ENCODE results near the gene PFKM. TPM values are rescaled to one million over a fixed set of nuclear protein-coding genes. Genes with fewer than 3 reads are reported as not detected.

PFKM gene
- total RNA-seq, 2 experiments from 2014 or later: 20.6 to 22.7 TPM

- ChIA-PET CTCF (interaction anchor here (0.7 kb wide), 1 partner anchor 79 kb away, joined by 4 read pairs; no protein-coding TSS in a partner anchor), POLR2A (no interaction called here)
- Mint-ChIP-seq H3K36me3 (ENCODE audit: low read depth) (no peaks in the 10 kb centered on the region), H3K9me3 (ENCODE audit: insufficient read depth) (no peaks in the 10 kb centered on the region), H3K27ac (no peak overlapping the region), H3K4me1 (ENCODE audit: low read depth) (peaks cover 17% of the 10 kb centered on the region), H3K4me3 (no peak overlapping the region), H3K27me3 (ENCODE audit: low read depth) (peaks cover 68% of the 10 kb centered on the region)
- ATAC-seq: no peak
- DNase-seq: no peak
These were observed 61.8 kb downstream of the PFKM start for GRCh38 chr12:48180857-48181495.

DNA sequence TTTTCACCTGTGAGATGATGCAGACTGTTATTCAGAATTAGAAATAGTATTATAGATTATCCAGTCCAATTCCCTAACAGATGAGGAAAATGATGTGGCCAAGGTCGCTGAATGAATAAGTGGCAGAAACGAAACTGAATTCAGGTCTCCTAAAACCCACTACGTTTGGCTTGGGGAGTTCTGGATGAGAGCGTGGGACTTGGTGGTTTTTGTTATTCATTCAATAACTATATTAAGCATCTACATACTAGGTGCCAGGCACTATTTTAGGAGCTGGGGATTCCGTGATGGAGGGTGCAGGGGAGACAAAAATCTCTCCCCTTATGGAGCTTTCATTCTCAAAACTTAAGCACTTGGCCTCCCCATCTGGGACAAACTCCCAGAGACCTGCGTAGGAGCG is 63.5 kb downstream of the PFKM start:
- ChIA-PET POLR2A (interaction anchor here (0.8 to 1.2 kb wide), 6 partner anchors 15 to 168 kb away, joined by 3 to 8 read pairs (median 4); partner anchors contain the start of genes ASB8 and ZNF641), CTCF (interaction anchor here (0.6 to 5.9 kb wide), 26 partner anchors 8 to 437 kb away, joined by 3 to 79 read pairs (median 4); partner anchors contain the start of genes ASB8, PFKM, SENP1 and TMEM106C)
- ATAC-seq (peak; percentile 3), DNase-seq (no peak)
- Mint-ChIP-seq H3K4me3 (peak overlapping the region; percentile 89), H3K27ac (no peak overlapping the region), H3K36me3 (ENCODE audit: low read depth) (no peaks in the 10 kb centered on the region), H3K27me3 (ENCODE audit: low read depth) (peaks cover 71% of the 10 kb centered on the region), H3K9me3 (ENCODE audit: insufficient read depth) (no peaks in the 10 kb centered on the region), H3K4me1 (ENCODE audit: low read depth) (peaks cover 13% of the 10 kb centered on the region)

DNA sequence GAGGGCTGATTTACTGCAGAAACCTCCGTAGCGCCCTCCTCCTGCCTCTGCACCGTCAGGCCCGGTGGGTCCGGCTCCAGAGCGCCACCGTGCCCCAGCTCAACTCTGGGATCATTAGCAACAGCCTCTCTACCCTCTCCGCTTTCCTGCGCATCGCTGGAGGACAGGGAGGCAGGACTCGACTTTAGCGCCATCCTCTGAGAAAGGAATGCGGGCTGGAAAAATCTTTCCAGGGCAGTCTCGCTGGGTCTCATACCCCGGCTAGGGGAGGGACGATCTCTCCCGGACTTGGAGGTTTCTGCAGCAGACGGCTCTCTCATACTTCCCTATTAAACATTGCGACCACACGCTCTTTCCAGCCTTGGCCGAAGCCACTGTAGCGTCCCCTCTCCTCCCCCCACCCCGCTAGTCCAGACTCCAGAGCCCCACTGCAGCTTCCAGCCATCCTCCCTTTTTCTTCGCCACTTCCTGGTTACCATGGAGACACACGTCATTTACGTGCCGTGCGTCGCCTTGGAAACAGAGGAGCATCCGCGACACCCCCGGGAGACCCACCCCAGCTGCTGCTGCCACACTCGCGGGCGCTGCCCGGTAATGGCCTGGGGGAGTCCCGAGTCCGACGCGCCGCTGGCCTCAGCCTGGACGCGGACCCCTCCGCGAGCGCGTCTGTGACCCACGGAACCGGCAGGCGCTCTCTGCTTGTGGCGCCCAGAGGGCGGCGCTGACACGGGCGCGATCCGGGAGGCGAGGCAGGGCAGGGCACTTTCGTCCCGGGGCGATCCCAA is 64.1 kb downstream of the PFKM start, which contains the start of gene CCDC184:
Gene CCDC184 (plus strand): TSS at position 554 of the 785 bp plus-strand sequence. CDS start 479 bp downstream, outside the sequence.
- ChIA-PET CTCF (interaction anchor here (0.6 to 5.9 kb wide), 25 partner anchors 9 to 437 kb away, joined by 3 to 79 read pairs (median 4); partner anchors contain the start of genes ASB8, PFKM, SENP1 and TMEM106C), POLR2A (interaction anchor here (0.8 to 1.2 kb wide), 6 partner anchors 14 to 167 kb away, joined by 3 to 8 read pairs (median 4); partner anchors contain the start of genes ASB8 and ZNF641)
- H3K27ac Mint-ChIP-seq: peak within 1 kb of the TSS; percentile 41
- peaks cover 72% of the 10 kb centered on the region for H3K27me3 Mint-ChIP-seq (ENCODE audit: low read depth)
- H3K36me3 Mint-ChIP-seq (ENCODE audit: low read depth): no peaks in the 10 kb centered on the region
- peak within 1 kb of the TSS; percentile 89 for H3K4me3 Mint-ChIP-seq
- ATAC-seq: peak; percentile 78
- peaks cover 13% of the 10 kb centered on the region for H3K4me1 Mint-ChIP-seq (ENCODE audit: low read depth)
- peak; percentile 78 for DNase-seq
- no peaks in the 10 kb centered on the region for H3K9me3 Mint-ChIP-seq (ENCODE audit: insufficient read depth)

DNA sequence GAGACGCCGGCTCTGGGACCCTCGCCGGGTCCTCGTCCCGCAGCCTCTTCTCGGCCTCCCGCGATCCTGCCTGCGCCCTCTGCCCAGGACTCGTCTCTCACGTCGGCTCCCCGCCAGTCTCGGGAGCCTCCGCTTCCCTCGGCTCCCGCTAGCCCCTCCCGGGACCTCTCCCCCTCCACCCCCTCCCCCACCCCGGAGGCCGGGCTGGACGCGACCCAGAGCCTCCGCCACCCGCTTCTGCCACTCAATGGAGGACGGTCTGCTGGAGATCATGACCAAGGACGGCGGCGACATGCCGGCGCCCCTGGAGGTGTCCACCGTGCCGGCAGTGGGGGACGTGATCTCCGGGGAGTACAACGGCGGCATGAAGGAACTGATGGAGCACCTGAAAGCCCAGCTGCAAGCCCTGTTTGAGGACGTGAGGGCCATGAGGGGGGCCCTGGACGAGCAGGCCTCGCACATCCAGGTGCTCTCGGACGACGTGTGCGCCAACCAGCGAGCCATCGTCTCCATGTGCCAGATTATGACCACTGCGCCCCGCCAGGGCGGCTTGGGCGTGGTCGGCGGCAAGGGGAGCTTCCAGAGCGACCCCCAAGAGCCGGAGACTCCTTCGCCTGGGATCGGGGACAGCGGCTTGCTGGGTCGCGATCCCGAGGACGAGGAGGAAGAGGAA is 64.8 kb downstream of the PFKM start:
- peak; percentile 18 for ATAC-seq
- CTCF ChIA-PET: interaction anchor here (1.0 to 5.9 kb wide), 5 partner anchors 13 to 105 kb away, joined by 3 to 79 read pairs (median 11); no protein-coding TSS in a partner anchor
- peaks cover 13% of the 10 kb centered on the region for H3K4me1 Mint-ChIP-seq (ENCODE audit: low read depth)

DNA sequence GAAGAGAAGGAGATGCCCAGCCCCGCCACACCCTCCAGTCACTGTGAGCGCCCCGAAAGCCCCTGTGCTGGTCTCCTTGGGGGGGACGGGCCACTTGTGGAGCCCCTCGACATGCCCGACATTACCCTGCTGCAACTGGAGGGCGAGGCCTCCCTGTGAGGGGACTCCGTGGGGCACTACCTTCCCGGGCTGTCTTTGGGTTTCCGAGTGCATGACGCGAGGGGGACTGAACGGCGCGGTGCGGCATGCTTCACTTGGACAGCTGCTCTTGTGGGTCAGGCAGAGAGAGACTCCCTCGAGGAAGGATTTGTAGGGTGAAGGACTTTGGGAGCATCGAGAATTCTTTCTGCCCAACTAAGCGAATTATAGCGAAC is 65.4 kb downstream of the PFKM start:
- DNase-seq: no peak
- POLR2A ChIA-PET: no interaction called here
- Mint-ChIP-seq H3K4me1 (ENCODE audit: low read depth) (peaks cover 13% of the 10 kb centered on the region), H3K9me3 (ENCODE audit: insufficient read depth) (no peaks in the 10 kb centered on the region), H3K36me3 (ENCODE audit: low read depth) (no peaks in the 10 kb centered on the region), H3K27me3 (ENCODE audit: low read depth) (peaks cover 64% of the 10 kb centered on the region), H3K27ac (no peak overlapping the region), H3K4me3 (peak overlapping the region; percentile 61)
- CTCF ChIA-PET: interaction anchor here (2.4 to 5.9 kb wide), 2 partner anchors 15 to 19 kb away, joined by 18 to 79 read pairs; no protein-coding TSS in a partner anchor
- ATAC-seq: no peak

More for the DNA sequence above, 64.8 kb downstream of the PFKM start:
- H3K9me3 Mint-ChIP-seq (ENCODE audit: insufficient read depth): no peaks in the 10 kb centered on the region
- POLR2A ChIA-PET: interaction anchor here (1.1 kb wide), 1 partner anchor 75 kb away, joined by 4 read pairs; no protein-coding TSS in a partner anchor
- no peak overlapping the region for H3K27ac Mint-ChIP-seq
- peaks cover 69% of the 10 kb centered on the region for H3K27me3 Mint-ChIP-seq (ENCODE audit: low read depth)
- H3K36me3 Mint-ChIP-seq (ENCODE audit: low read depth): no peaks in the 10 kb centered on the region
- peak overlapping the region; percentile 61 for H3K4me3 Mint-ChIP-seq
- DNase-seq: no peak

GRCh38 chr12:48185181-48185919 is 66.2 kb downstream of the PFKM start:
- H3K27me3 Mint-ChIP-seq (ENCODE audit: low read depth): peaks cover 61% of the 10 kb centered on the region
- no peak for DNase-seq
- no peak overlapping the region for H3K27ac Mint-ChIP-seq
- CTCF ChIA-PET: interaction anchor here (1.3 to 5.9 kb wide), 3 partner anchors 11 to 28 kb away, joined by 3 to 79 read pairs (median 7); no protein-coding TSS in a partner anchor
- no peaks in the 10 kb centered on the region for H3K9me3 Mint-ChIP-seq (ENCODE audit: insufficient read depth)
- POLR2A ChIA-PET: no interaction called here
- no peak overlapping the region for H3K4me3 Mint-ChIP-seq
- ATAC-seq: no peak
- no peaks in the 10 kb centered on the region for H3K36me3 Mint-ChIP-seq (ENCODE audit: low read depth)
- peaks cover 13% of the 10 kb centered on the region for H3K4me1 Mint-ChIP-seq (ENCODE audit: low read depth)

DNA sequence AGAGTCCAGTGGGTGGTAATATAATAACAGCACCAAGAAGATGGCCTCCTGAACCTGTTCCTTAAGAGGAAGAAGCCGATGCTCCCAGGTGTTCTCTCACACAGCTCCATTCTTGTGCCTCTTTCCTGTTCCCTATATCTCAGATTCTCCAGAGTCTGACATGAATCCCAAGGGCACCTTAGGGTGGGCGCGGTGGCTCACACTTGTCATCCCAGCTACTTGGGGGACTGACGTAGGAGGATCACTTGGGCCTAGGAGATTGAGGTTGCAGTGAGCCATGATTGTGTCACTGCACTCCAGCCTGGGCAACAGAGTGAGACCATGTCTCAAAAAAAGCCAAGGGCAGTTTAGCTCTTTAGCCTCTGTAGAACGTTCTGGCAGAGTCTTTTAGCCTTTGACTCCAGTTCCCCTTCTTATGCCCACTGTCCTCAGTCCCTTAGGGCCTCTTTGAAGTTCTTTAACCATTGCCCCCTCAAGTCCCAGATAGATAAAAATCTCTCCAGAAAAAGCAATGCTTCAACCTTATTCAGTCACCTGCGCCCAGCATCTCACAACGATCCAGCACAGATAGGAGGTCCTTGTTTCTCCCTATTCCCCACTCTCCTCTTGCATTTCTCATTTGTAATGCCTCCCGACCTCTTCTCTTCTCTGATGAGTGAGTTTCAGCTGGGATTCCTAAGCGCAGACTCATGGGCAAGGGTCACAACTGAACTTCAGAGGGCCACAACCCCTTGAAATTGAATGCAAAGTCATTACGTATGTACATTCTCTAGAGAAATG is 68.9 kb downstream of the PFKM start:
- Mint-ChIP-seq H3K36me3 (ENCODE audit: low read depth) (no peaks in the 10 kb centered on the region), H3K9me3 (ENCODE audit: insufficient read depth) (no peaks in the 10 kb centered on the region), H3K4me1 (ENCODE audit: low read depth) (peaks cover 5% of the 10 kb centered on the region), H3K27ac (no peak overlapping the region), H3K27me3 (ENCODE audit: low read depth) (peaks cover 57% of the 10 kb centered on the region), H3K4me3 (no peak overlapping the region)
- no peak for ATAC-seq
- ChIA-PET POLR2A (no interaction called here), CTCF (interaction anchor here (0.9 to 5.9 kb wide), 7 partner anchors 10 to 430 kb away, joined by 3 to 79 read pairs (median 3); partner anchors contain the start of gene ASB8)
- DNase-seq: no peak

GRCh38 chr12:48189331-48190125 is 70.4 kb downstream of the PFKM start:
- CTCF ChIA-PET: interaction anchor here (0.6 to 3.3 kb wide), 27 partner anchors 9 to 474 kb away, joined by 3 to 50 read pairs (median 3); partner anchors contain the start of genes ASB8 and TMEM106C
- peaks cover 57% of the 10 kb centered on the region for H3K27me3 Mint-ChIP-seq (ENCODE audit: low read depth)
- POLR2A ChIA-PET: interaction anchor here (0.7 to 1.0 kb wide), 2 partner anchors 8 to 10 kb away, joined by 3 read pairs; no protein-coding TSS in a partner anchor
- H3K27ac Mint-ChIP-seq: no peak overlapping the region
- no peaks in the 10 kb centered on the region for H3K36me3 Mint-ChIP-seq (ENCODE audit: low read depth)
- no peaks in the 10 kb centered on the region for H3K9me3 Mint-ChIP-seq (ENCODE audit: insufficient read depth)
- no peak overlapping the region for H3K4me3 Mint-ChIP-seq
- peaks cover 1% of the 10 kb centered on the region for H3K4me1 Mint-ChIP-seq (ENCODE audit: low read depth)
- DNase-seq (peak; percentile 81), ATAC-seq (peak; percentile 57)

DNA sequence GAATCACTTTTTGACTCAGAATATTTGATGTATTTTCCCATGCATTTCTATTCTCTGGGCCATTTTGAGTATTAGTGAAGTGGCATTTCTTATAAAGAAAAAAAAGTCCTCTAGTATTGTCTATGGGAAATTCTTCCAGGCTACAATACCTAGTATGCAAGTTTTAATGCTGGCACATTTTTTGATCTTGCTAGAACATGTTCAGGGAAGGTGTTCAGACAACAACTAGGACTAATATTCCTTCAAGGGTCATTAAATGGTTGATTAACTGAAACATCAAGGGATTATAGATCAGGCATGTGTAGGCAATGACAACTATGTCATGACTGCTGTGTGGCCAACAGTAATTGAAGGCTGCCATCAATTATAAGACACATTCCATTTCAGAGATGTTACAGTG is 71.9 kb downstream of the PFKM start:
- CTCF ChIA-PET: interaction anchor here (2.6 to 3.3 kb wide), 2 partner anchors 7 to 13 kb away, joined by 36 to 50 read pairs; no protein-coding TSS in a partner anchor
- Mint-ChIP-seq H3K9me3 (ENCODE audit: insufficient read depth) (no peaks in the 10 kb centered on the region), H3K36me3 (ENCODE audit: low read depth) (no peaks in the 10 kb centered on the region), H3K4me1 (ENCODE audit: low read depth) (peaks cover 1% of the 10 kb centered on the region), H3K27me3 (ENCODE audit: low read depth) (peaks cover 50% of the 10 kb centered on the region), H3K4me3 (no peak overlapping the region), H3K27ac (no peak overlapping the region)
- POLR2A ChIA-PET: no interaction called here
- DNase-seq (no peak), ATAC-seq (no peak)

All from activated CD8-positive, alpha-beta T cell treated with anti-CD3 and anti-CD28 coated beads, Interleukin-2, amount 10 ng/mL, durations not matched to agents 7 days and 5 days (primary cell).